DND-41 (cell line): ENCODE measurements around the gene NNMT.

Experiments
- ATAC-seq: fragments of 200-7000 bp; cut with Tn5 transposase; 3 replicates; pipeline ENCODE4 v1.9.1; 2021; ENCODE audit warnings: low read depth; ENCODE audit not compliant: insufficient read depth
- DNase-seq: peaks from one replicate; pipeline ENCODE4 v3.0.0-alpha.2; 2020
- H2AFZ ChIP-seq: 2 replicates; pipeline ENCODE4 v1.6.0; 2012; ENCODE audit warnings: low read depth, low read length
- H3K27ac ChIP-seq: 2 replicates; pipeline ENCODE4 v1.5.1; 2012; ENCODE audit warnings: low read length, inconsistent platforms
- H3K27me3 ChIP-seq: fragments of 200-600 bp; sonication (generic); 2 replicates; pipeline ENCODE4 v1.6.0; 2012; ENCODE audit warnings: low read length, mild to moderate bottlenecking, inconsistent platforms; ENCODE audit not compliant: insufficient read depth, poor library complexity
- H3K36me3 ChIP-seq: 2 replicates; pipeline ENCODE4 v1.5.1; 2012; ENCODE audit warnings: low read length, inconsistent platforms; ENCODE audit not compliant: insufficient read depth
- H3K4me1 ChIP-seq: 2 replicates; pipeline ENCODE4 v1.5.1; 2012; ENCODE audit warnings: mild to moderate bottlenecking, low read length; ENCODE audit not compliant: insufficient read depth
- H3K4me2 ChIP-seq: 2 replicates; pipeline ENCODE4 v1.6.0; 2012; ENCODE audit warnings: mild to moderate bottlenecking, moderate library complexity, low read length, inconsistent platforms; ENCODE audit not compliant: insufficient read depth
- H3K4me3 ChIP-seq, 2 experiments: fragments of 200-600 bp in 1 of 2; shearing (Covaris generic) in 1 of 2; 2 replicates each; pipeline ENCODE4 v1.5.1; 2012 to 2016; ENCODE audit warnings: inconsistent platforms in 2 of 2, low read length in 2 of 2, mild to moderate bottlenecking in 2 of 2, low read depth in 1 of 2, moderate library complexity in 1 of 2
- H3K79me2 ChIP-seq: 2 replicates; pipeline ENCODE4 v1.6.0; 2012; ENCODE audit warnings: low read length, inconsistent platforms; ENCODE audit not compliant: insufficient read depth
- H3K9ac ChIP-seq: 2 replicates; pipeline ENCODE4 v1.6.0; 2012; ENCODE audit warnings: low read depth, mild to moderate bottlenecking, inconsistent platforms, low read length, moderate library complexity
- H3K9me3 ChIP-seq: 2 replicates; pipeline ENCODE4 v1.5.1; 2012; ENCODE audit warnings: low read length, moderate library complexity, mild to moderate bottlenecking, inconsistent platforms; ENCODE audit not compliant: insufficient read depth, severe bottlenecking
- H4K20me1 ChIP-seq: 2 replicates; pipeline ENCODE4 v1.6.0; 2012; ENCODE audit warnings: low read length; ENCODE audit not compliant: insufficient read depth
- CTCF ChIP-seq: IDR thresholded peaks from 2 replicates; pipeline ENCODE4 v1.5.1; 2012; ENCODE audit warnings: borderline replicate concordance, low read length, moderate library complexity, mild to moderate bottlenecking; ENCODE audit not compliant: poor library complexity, severe bottlenecking; ENCODE audit errors: extremely low read depth
- EZH2 ChIP-seq: IDR thresholded peaks from 3 replicates; pipeline ENCODE4 v1.6.1; 2012; ENCODE audit warnings: borderline replicate concordance, low read depth, mild to moderate bottlenecking, moderate library complexity, low read length, inconsistent platforms; ENCODE audit not compliant: severe bottlenecking

Gene NNMT

GRCh38 chr11:114318361-114318760 lies 22.2 kb downstream of the NNMT start:
- Histone ChIP-seq H2AFZ (no peak overlapping the region), H3K9ac (no peak overlapping the region), H3K27me3 (no peaks in the 10 kb centered on the region), H3K79me2 (no peaks in the 10 kb centered on the region), H3K4me2 (no peak overlapping the region), H3K4me1 (no peaks in the 10 kb centered on the region), H3K27ac (no peak overlapping the region), H3K4me3 (no peak overlapping the region), H3K9me3 (no peaks in the 10 kb centered on the region), H3K36me3 (no peaks in the 10 kb centered on the region), H4K20me1 (no peaks in the 10 kb centered on the region)
- ATAC-seq (no peak), DNase-seq (no peak)
- TF ChIP-seq CTCF: no peak
- no peak for TF ChIP-seq EZH2

GRCh38 chr11:114319716-114320328 lies 23.6 kb downstream of the NNMT start:
- Histone ChIP-seq H4K20me1 (no peaks in the 10 kb centered on the region), H3K27me3 (no peaks in the 10 kb centered on the region), H3K36me3 (no peaks in the 10 kb centered on the region), H3K27ac (no peak overlapping the region), H3K9ac (no peak overlapping the region), H3K4me2 (no peak overlapping the region), H2AFZ (no peak overlapping the region), H3K4me1 (no peaks in the 10 kb centered on the region), H3K9me3 (no peaks in the 10 kb centered on the region), H3K79me2 (no peaks in the 10 kb centered on the region), H3K4me3 (no peak overlapping the region)
- TF ChIP-seq CTCF (no peak), EZH2 (no peak)
- no peak for ATAC-seq
- no peak for DNase-seq

GRCh38 chr11:114321621-114322257 lies 25.5 kb downstream of the NNMT start:
- no peaks in the 10 kb centered on the region for H3K36me3 ChIP-seq
- ATAC-seq (no peak), DNase-seq (no peak)
- H2AFZ ChIP-seq: no peak overlapping the region
- no peaks in the 10 kb centered on the region for H3K27me3 ChIP-seq
- no peaks in the 10 kb centered on the region for H3K4me1 ChIP-seq
- H3K4me2 ChIP-seq: no peak overlapping the region
- H3K4me3 ChIP-seq: no peak overlapping the region
- no peaks in the 10 kb centered on the region for H3K9me3 ChIP-seq
- no peaks in the 10 kb centered on the region for H4K20me1 ChIP-seq
- no peaks in the 10 kb centered on the region for H3K79me2 ChIP-seq
- TF ChIP-seq CTCF (no peak), EZH2 (no peak)
- H3K9ac ChIP-seq: no peak overlapping the region
- no peak overlapping the region for H3K27ac ChIP-seq
